Activated CD4-positive, alpha-beta T cell treated with anti-CD3 and anti-CD28 coated beads, Interleukin-2, amount 50 U/mL, for 48 hours (primary cell): ENCODE data around the gene TMPRSS4.
A peak's percentile ranks its signal among the peaks of the same experiment; 100 is the strongest.

ENCODE experiments used
- DNase-seq, 2 experiments: peaks; one replicate each; pipeline ENCODE4 v3.0.0-alpha.2; 2020

Gene TMPRSS4

GRCh38 chr11:118136801-118137200 is 59.9 kb downstream of the TMPRSS4 start:
- no peak for DNase-seq

DNA sequence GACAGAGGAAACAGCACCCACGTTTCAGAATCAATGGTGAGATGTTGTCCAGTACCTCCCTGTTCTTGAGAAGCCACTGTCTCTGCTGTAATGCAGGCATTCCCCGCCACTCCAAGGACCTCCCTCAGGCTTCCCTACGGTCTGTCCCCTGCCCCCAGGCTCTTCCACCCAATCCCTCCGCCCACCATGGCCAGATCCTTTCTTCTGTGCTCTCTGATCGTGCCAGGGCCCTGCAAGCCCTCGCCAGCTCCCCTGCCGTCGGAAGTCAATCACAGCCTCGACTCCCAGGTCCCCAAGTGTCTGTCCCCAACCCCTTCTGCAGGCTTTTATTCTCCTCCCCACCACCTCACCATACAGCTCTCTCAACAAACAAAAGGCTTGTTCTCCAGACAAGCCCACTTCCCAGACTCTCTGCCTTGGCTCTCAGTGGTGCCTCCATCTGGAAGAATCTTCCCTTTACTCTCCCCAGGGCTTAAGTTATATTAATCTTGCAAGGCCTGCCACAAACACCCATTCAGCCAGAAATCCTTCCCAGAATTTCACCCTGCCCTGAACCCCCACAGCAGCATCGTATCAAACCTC is 62.1 kb downstream of the TMPRSS4 start:
- DNase-seq = no peak

GRCh38 chr11:118139578-118139977 is 62.7 kb downstream of the TMPRSS4 start:
- no peak for DNase-seq

DNA sequence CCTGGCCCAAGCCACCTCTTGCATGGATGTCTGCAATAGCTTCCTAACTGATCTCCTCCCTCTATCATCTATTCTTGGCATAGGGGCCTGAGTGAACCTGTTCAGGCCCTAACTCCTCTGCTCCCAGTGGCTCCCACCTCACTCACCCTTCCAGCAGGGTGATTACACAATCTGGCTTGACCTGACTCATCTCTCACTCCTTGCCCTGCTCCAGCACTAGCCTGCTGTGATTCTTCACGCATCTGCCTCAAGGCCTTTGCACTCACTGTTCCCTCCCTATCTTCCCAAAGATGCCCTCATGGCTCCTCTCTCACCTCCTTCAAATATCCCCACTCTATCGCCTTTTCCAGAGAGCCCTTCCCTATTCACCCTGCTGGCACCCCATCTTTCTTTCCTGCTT is 65.2 kb downstream of the TMPRSS4 start:
- DNase-seq = no peak

DNA sequence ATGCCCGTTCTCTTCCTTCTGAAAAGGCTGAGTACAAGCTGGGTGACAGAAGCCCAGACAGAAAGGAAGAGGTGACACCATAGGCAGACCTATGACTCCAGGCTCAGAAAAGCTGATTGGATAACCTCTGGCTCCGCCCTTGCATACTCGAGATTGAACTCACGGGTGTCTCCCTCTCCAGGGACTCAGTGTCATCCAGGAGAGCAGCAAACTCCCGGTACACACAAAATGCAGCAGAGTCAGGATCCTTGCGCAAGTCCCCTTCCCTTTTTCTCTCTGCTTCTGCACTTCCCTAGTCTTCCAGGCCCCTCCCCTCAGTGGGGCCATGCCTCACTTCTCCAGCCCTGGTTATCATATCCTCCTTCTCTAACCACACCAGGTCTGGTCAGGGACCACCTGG is 65.9 kb downstream of the TMPRSS4 start:
- no peak for DNase-seq

DNA sequence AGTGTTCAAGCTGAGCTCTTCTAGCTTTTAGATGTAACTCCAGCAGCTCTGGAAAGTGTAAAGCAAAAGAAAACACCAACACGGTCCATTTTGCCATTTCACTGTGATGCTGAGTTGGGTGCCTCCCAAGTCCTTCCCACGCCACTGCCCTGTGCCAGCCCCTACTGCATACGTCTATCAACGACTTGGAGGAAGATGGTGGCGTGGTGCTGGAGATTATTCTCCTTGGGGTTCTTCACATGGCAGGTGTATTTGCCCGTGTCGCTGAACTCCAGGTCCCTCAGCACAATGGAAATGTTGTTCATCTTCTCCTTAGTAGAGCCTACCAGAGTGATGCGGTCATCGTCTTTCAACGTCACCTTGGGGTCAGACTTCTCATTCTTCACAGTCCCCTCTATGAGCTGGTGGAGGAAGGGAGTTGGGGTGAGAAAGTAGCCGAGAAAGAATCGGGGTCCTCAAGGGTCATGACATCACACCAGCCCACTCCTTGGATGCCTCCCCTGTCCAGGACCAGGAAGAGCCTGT is 66.8 kb downstream of the TMPRSS4 start:
- DNase-seq = no peak

GRCh38 chr11:118144301-118145268 is 67.7 kb downstream of the TMPRSS4 start:
- no peak for DNase-seq

- peak; percentile 95 to 96 for DNase-seq
Measured at GRCh38 chr11:118145285-118146227, 68.7 kb downstream of the TMPRSS4 start.

DNA sequence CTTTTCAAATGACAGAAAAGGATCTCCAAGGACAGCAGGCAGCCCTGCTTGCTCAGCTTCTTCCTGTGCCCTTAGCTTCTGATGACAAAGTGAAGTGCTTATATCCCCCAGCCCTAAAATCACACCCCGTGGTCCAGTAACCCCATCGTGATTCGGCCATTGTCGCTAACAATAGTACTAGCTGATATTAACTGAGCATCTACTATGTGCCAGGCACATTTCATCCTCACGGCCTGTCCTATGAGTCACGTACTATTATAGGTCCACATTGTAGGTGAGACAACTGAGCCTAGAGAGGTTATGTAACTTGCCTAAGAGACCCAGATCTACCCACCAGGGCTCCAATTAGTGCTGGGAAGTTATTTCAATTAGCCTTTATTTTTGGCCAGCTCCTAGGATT is 69.7 kb downstream of the TMPRSS4 start:
- DNase-seq = no peak

DNA sequence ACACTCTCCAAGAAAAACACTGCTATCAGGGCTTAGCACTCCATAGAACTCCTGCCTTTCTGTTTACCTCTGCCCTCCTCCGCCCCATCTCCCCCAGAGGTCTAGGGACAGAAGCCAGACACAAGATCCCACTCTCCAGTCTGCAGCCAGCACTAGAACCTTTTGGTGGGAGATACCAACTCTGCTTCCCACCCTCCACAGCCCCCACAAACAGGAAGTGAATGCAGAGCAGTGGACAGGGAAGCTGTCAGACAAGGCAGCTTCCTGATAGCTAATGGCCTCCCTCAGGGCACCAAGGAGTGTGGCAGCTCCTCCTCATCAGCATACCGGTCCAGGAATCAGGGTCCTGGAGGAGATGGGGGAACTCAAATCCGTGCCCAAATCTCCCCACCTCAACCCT is 70.6 kb downstream of the TMPRSS4 start:
- DNase-seq = no peak

- DNase-seq = no peak
Measured at GRCh38 chr11:118148240-118148639, 71.4 kb downstream of the TMPRSS4 start.

DNA sequence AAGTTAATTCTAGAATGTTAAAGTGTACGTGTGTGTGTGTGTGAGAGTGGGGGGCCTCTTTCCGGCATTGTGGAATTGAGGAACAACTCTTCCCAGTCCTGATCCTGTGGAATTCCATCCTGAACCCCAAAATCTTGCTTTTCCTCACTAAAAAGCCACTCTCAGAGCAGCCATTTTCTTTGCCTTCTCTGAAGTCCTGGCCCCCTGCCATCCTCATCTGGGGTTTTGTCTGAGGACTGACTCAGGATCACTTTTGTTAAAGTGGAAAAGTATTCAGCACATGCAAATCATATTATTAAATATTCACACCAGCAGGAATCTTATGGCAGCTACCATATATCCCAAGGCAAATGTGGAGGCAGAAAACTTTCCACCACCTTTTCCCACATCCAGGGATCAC is 72.0 kb downstream of the TMPRSS4 start:
- DNase-seq = no peak

DNA sequence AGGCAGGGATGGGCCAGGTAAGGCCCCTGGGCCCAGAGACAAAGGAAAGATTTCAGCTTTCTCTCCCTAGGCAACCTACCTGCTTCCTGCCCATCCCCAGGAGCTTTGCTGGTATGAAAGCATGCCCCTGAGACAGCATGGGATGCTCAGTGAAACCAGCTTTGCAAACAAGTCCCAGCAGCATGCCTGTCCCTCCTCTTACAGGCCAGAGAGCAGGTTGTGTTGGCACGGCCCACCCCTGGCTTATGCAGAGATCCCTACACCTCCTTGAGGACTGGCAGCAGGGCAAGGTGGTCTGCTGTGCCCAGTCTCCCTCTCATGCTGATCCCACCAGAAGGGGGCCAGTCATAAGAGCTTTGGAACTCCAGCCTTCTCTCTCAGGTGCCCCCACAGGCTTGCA is 72.6 kb downstream of the TMPRSS4 start:
- no peak for DNase-seq

DNA sequence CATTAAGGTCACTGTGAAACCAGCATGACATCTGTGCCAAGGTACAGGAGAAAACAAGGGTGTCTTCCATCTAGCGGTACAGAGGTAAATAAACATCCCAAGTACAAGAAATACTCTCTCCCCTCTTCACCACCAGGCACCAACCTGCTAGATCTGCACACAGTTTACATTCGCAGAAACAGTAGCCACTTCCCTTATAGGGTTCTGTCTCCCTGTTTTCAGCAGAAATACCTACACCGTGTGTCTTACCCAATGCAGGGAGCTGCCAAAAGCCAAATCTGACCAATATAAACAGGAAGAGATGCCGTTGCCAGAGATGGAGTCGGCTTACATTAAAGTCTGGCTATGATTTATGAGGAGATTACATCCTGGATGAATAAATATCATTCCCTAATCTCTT is 74.6 kb downstream of the TMPRSS4 start:
- DNase-seq = no peak

DNA sequence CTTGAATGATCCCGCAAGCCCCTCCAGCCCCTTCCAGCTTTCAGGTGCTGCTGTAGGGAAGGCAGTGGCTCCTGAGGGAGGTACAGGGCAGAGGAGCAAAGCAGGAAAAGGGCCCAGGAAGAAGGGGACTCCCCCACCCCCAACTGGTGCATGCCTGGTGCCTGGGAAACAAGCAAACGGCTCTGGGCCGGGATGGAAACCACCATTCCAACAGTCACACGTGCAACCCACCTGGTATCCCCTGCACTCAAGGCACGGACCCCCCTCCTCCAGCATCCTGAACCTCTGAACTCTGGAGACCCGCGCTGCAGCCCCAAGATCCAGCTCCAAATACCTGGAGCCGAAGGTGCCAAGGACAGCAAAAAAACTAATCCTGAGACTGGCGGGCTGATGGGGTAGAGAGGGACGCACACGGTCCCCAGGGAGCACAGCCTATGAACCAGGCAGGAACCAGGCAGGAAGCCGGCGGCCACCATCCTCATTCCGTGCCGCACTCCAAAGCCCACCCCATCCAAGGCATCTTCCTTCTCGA is 75.2 kb downstream of the TMPRSS4 start:
- DNase-seq = no peak

DNA sequence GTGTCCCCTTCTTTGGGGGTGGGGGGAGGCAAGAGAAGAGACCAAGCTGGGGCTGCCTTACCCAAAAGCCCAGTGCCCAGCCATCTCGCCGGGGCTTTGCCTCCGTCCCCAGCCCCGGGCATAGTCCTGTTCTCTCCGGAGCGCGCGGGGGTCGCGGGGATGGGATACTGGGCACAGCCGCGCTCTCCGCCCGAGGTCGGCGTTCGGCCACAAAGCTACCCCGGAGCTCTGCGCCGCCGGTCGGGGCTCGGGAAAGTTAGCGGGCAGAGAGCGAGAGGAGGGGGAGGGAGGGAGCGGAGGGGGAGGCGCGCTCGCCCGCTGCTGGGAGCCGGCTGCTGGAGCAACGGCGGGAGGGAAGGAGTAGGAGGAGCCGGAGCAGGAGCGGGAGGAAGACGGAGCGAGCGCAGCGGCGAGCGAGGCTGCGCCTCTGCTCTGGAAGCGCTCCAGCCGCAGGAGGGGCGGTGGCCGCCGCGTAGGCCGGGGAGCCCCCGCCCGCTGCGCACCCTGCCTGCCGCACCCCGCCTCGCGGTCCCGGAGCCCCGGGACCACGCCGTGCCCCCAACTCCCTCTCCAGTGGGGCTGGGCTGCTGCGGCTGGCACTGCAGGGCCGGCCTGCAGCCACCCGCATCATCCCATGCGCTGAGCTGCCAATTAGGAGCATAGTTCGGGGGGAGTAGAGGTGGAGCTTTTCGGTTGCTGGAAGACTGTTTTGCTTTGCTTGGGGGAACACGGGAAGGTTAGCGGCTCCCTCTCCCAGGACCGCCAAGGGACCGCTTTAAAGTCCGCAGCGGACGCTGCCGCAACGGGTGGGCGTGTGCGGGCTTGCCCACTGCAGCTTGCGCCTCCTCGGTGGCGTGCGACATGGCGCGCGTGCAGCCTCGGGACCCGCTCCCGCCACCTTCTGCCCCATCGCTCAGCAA is 75.9 kb downstream of the TMPRSS4 start, which contains the start of gene SCN4B:
Gene SCN4B (minus strand): TSS at position 272 of the 920 bp plus-strand sequence. CDS start 150 bp downstream, at position 122.
- DNase-seq = peak; percentile 24 to 34

- DNase-seq = no peak
Measured at GRCh38 chr11:118153516-118153915, 76.6 kb downstream of the TMPRSS4 start.

GRCh38 chr11:118153976-118154375 is 77.1 kb downstream of the TMPRSS4 start:
- DNase-seq = no peak

GRCh38 chr11:118154641-118155040 is 77.8 kb downstream of the TMPRSS4 start:
- no peak for DNase-seq

- DNase-seq = no peak
Measured at GRCh38 chr11:118155776-118156530, 79.1 kb downstream of the TMPRSS4 start.
